HG03432 (cell line): ENCODE data around the gene CCNYL1.
"Not testable (repeated sequence)": the region's sequence is repeated elsewhere in the genome, so short reads cannot be mapped to it uniquely, and the experiment has no call there.

ENCODE experiments used
- ATAC-seq: cut with Tn5 transposase; IDR thresholded peaks from one replicate; pipeline ENCODE4 v1.9.1; 2021; ENCODE audit warnings: mild to moderate bottlenecking, moderate library complexity; ENCODE audit not compliant: unreplicated experiment

The CCNYL1 gene

DNA sequence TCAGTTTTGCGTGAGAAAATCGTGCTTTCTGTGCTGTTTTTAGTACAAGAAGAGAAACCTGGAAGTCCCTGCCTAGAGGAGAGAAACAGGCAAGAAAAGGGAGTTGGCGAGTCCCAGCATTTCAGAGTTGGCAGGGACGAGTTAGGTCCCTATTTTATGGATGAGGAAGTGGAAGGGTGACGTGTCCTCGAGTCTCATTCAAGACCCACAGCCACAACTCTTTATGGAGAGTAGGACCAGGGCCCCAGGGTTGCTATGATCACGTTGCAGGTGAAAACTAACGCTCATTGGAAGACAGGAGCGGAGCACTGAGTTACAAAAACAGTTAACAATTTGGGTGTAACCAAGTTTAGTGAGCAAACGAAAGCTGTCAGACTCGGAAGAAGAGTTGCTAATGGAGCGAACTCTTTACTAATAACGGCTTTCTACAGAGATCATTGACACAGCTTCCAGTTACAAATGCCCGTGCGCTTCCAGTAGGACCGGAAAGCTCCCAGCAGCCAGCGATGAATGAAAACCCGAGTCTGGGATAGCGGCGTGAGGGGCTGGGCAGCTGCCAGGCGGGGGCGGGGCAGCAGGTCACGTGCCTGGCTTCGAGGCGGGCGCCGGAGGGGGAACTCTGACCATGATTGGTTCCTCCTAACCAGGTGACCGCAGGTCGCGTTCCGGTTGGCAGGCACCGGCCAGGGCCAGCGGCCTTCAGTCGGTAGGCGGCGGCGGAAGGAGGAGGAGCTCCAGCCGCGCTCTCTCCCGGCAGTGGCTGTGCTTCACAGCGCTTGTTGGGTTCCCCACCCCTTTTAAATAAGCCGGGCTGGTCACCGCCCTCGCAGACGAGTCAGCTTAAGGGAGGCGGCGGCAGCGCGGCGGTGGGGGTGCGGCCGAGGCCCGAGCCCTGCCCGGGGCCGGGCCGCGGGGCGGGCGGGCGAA is at the start of gene CCNYL1:
Gene CCNYL1, plus strand, starts transcription at position 827 of the 927 bp plus-strand sequence. CDS start 257 bp downstream, outside the sequence.
- ATAC-seq: peak; percentile 97

DNA sequence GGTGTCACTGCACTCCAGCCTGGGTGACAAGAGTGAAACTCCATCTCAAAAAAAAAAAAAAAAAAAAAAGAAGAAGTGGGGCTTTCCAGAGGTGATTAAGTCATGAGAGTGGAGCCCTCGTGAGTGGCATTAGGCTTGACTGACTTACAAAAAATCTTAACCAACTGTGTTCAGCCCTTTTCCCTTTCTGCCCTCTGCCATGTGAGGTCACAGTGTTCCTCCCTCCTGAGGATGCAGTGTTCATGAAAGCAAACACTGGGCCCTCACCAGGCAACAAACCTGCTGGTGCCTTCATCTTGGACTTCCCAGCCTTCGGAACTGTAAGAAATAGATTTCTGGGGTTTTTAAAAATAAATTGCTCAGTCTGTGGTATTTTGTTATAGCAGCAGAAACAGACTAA is 49.2 kb upstream of the CCNYL1 start:
- peak; percentile 96 for ATAC-seq

DNA sequence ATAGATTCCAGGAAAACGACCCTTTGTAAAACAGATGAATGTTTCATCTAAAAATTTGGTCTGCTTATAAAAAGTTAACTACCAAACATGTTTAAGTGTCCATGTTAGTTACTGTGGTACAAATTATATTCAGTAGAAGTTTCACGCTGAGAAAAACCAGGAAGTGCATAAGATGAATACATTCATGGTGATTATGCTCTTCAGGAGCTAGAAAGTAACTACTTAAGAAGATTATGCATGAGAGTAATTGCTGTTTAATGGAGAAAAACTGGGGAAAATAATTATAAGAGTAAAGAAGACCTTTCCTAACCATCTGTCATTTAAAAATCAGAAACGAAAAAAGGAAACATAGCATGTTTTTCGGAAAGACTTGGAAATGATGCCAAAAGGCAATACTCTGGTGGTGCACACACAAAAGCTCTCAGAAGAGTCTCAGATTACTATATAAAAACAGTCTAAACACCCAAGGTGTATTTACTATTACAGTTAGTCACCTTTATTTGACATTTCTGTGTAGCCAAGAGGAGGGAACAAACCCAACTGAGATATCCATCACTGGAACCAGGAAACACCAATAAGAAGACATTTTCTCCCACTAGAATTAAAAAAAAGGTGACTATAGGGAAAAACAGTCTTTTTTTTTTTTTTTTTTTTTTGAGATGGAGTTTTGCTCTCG is 47.4 kb upstream of the CCNYL1 start:
- no peak for ATAC-seq

DNA sequence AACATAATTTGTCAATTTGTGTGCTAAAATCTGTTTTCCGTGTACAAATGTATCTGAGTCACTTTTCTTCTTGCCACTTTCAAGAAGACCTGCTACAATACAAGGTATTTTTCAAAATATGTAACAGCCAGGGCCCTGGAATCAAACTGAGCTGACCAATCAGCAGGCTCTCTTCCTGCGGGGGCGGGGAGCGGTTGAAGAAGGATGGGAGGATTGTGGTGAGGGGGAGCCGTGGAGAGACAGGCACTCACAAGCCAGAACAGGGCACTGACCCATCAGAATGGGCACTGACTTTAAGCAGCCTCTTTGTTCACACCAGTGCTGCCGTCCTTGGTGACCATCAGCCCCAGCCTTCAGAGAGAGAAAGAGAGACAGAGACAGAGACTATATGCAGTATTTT is 40.6 kb upstream of the CCNYL1 start:
- ATAC-seq: no peak

DNA sequence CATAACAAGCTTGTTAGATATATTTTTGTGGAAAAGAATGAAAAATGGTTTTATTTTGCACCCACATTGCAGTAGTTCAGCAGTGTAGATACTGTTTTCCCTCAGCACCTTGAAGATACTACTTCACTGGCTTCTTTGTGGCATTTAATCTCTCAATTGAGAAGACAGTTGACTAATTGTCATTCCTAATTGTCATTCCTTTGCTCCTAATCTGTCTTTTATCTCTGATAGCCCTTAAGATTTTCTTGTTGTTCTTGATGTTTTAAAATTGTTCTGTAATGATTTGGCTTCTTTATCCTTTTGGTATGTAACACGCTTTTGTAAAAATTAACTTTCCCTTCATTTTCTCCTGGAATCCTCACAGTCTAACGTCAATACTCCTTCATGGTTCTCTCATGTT is 38.0 kb upstream of the CCNYL1 start:
- no peak for ATAC-seq

DNA sequence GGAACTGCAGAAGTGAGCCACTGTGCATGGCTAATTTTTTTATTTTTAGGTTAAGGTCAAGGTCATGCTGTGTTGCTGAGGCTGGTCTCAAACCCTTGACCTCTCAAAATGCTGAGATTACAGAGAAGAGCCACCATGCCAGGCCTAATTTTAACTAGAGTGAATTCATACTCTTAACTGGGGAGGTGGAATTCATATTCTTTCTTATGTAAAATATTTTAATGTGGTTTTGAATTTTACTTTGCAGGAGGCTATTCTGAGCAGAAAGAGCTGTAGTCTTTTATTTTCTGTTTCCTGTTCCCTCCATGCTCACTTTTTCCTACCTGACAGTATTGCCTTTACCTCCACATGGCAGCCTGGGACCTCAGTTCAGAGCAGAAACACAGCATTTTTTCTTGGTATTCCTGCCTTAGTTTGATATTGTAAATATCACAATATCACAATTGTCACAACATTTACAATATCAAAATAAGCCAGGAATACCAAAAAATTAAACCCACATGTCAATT is 37.1 kb upstream of the CCNYL1 start:
- no peak for ATAC-seq

DNA sequence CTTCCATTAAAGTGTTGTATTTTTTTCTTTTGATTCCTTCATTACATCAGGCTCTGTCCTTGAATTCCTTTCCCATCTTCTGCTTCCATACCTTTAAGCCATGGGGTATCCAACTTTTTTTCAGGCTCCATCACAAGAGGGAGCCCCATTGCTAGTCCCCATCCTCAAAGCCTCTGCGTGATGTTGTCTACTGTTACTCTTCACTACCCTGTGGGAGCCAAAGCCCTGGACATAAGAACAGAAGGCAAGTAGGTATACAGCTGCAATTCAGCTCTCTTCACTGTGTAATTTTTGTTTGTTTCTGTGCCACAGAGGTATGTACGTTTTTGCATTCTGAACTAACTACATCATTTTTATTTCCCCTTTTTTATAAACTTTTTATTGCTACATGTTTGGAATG is 36.6 kb upstream of the CCNYL1 start:
- no peak for ATAC-seq

DNA sequence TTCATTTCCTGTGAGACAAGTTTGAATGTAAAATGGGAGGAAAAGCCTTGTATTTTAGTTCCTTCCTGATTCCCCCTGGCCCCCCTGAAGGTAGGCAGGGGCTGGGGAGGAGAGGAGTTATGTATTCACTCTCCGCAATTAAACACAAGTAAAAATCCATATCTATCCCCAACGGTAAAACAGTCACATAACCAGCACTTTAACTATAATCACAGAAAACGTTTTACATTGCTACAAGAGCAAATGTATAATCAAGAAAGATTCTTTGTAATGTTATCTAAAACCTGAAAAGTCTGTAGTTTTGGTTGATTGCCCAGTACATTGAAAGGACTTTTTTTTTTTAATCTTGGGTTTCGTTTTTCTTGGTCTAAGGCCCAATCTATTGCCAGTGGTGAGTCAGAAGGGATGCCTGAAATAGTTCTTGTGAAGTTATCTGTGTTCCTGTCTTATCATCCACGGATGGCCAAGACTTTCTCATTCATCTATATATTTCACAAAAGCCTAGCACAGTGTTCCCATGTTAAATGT is 34.5 kb upstream of the CCNYL1 start:
- ATAC-seq: peak; percentile 82

DNA sequence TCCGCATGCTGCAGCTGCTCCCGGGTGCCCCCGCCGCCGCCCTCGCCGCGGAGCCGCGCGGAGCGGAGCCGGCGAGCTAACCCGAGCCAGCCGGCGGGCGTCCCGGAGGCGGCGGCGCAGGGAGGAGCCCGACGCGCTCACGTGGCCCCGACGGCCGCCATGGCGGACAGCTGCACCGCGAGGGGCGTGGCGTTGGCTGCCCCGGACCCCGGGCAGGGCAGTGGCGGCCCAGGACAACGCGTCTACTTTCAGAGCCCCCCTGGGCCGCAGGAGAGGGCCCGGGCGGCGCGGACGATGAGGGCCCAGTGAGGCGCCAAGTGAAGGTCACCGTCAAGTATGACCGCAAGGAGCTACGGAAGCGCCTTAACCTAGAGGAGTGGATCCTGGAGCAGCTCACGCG is 30.0 kb upstream of the CCNYL1 start:
- no peak for ATAC-seq

DNA sequence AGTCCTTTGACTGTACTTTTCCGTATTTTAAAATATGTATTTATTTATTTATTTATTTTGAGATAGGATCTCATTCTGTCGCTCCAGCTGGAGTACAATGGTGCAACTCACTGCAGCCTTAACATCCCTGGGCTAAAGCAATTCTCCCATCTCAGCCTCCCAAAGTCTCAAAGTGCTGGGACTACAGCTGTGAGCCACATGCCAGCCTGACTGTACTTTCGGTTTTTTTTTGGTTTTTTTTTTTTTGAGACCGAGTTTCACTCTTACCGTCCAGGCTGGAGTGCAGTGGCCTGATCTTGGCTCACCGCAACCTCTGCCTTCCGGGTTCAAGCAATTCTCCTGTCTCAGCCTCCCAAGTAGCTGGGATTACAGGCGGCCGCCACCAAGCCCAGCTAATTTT is 28.9 kb upstream of the CCNYL1 start:
- no peak for ATAC-seq

DNA sequence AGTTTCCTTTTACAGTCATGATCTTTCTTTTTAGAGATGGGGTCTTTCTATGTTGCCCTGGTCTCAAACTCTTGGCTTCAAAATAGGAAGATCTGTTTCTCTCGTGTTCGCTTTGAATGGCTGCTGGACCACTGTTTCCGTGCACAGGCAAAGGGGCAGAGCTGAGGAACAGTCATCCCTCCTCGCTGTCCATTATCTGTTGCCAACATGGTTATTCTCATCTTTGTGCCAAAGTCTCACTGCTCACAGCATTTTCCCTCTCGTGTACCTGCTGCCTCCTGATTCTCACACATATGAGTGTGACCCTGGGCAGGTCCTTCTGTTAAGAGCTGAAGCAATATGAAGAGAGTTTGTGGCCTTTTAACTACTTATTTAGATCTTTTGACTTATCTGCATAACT is 28.0 kb upstream of the CCNYL1 start:
- no peak for ATAC-seq

DNA sequence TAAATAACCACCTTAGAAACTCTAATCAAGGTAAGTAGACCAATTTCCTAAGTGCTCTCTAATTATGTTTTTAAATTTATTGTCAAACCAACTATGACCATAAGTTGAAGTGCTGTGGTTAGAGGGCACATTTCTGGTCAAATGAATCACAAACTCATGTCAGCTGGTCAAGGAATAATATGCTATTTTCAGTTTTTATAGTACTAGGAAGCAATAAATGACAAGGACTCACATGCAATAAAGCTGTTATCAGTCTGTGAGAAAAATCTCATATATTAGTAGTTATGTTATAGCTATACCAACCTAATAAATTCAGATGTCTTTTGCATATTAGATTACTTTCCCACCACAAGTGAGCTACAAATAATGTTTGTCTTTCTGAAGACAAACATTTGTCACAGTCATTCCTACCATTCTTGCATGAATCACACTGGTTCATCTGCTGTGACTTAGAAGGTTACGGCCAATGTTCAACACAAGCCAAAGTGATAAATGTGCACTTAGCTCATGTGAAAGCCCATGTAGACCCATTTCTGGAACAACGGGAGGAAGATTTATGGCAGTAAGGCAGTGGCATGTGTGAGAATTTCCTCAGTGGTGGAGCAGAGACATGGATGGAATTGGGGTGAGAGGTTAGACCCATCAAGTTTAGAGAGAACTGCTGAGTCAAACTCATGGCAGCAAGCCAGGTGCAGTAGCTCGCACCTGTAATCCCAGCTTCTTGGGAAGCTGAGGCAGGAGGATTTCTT is 27.4 kb upstream of the CCNYL1 start:
- no peak for ATAC-seq

DNA sequence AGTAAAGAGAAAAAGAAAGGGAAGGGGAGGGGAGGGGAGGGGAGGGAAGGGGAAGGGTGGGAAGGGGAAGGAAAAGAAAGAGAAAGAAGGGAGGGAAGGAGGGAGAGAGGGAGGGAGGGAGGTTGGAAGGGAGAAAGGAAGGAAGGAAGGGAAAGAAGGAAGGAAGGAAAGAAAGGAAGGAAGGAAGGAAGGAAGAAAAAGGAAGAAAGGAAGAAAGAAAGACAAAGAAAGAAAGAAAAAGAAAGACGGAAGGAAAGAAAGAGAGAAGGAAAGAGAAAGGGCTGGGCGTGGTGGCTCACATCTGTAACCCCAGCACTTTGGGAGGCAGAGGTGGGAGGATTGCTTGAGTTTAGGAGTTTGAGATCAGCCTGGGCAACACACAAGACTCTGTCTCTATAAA is 24.6 kb upstream of the CCNYL1 start:
- no peak for ATAC-seq

DNA sequence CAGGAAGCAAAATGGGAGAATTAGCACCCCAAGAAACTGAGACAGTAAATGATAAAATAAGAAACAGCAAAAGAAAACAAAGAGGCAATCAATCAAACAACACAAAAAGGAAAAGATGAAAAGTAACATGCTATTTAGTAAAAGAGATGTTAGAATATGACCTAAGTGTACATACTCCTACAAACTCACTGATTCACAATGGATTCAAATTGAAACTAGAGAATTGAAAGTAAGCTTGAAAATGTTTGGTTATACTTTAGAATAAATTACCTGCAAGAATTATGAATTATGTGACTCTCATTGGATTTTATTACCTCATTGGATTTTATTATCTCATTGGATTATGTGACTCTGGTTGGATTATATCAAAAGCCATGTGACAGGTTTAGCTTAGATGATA is 22.8 kb upstream of the CCNYL1 start:
- ATAC-seq: no peak

DNA sequence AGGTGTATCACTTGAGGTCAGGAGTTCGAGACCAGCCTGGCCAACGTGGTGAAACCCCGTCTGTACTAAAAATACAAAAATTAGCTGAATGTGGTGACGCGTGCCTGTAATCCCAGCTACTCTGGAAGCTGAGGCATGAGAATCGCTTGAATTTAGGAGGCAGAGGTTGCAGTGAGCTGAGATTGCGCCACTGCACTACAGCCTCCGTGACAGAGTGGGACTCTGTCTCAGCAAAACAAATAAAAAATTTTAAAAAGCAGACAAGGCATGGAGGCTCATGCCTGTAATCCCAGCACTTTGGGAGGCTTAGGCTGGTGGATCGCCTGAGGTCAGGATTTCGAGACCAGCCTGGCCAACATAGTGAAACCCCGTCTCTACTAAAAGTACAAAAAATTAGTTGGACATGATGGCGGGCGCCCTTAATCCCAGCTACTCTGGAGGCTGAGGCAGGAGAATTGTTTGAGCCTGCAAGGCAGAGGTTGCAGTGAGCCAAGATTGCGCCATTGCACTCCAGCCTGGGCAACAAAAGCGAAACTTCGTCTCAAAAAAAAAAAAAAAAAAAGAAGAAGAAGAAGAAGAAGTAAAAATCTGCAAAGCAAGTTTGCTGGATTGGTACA is 20.5 kb upstream of the CCNYL1 start:
- not testable (repeated sequence) for ATAC-seq

DNA sequence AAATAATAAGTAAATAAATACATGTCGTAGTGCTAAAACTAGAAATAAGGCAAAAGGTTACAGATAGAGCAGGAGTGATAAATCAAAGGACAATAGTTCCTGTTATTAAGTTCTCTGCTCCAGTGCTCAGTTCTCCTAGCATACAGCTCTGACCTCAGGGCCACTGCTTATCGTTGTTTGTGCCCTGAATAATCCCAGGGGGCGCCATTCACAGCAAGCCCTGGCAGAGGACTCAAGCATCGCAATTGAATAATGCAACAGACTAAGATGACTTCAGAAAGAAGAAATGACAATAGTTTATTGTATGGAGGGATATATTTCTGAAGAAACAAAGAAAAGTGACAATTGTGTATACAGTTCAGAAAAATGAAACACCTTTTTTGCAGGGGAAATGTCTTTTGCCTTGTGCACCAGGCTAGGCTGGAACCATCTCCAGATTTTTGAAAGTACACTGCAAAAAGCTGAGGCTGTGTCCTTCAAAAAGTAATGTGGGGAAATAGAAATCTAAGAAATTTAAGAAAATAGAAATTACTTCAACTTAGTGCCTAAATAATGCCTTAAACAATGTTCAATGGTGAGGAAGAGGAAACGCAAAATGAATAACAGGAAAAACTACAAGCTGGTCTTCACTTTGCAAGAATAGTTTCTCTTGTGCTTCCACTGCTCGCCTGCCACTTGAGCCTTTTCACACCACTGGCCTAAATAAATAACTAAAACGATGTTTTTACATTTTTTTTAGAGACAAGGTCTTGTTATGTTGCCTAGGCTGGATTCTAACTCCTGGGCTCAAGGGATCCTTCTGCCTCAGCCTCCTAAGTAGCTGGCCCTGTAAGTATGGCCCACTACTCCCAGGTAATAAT is 19.0 kb upstream of the CCNYL1 start:
- ATAC-seq: no peak

DNA sequence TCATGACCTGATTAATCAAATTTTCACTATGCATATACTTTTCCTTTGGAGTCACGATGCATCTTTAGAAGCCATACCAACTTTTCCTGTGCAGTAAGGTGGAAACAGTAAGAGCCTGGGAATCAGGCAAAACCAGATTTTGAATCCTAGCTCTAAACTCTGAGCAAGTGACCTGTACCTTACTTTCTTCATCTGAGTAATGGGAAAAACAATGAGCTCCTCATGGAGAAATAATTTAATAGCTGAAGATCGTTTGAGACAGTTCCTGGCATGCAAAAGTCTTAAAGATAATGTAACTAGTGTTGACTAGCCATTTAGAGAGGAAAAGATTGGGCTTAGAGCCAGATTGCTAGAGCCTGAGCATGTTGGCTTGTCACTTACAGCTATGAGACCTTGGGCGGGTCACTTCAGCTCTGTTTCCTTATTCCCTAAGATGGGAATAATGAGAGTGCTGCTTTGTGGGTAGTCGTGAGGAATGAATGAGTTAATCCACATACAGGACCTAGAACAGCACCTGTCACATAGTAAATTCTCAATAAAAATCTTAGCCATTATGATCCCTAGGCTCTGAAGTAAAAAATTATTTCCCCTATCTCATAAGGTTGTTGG is 17.7 kb upstream of the CCNYL1 start:
- ATAC-seq: no peak

DNA sequence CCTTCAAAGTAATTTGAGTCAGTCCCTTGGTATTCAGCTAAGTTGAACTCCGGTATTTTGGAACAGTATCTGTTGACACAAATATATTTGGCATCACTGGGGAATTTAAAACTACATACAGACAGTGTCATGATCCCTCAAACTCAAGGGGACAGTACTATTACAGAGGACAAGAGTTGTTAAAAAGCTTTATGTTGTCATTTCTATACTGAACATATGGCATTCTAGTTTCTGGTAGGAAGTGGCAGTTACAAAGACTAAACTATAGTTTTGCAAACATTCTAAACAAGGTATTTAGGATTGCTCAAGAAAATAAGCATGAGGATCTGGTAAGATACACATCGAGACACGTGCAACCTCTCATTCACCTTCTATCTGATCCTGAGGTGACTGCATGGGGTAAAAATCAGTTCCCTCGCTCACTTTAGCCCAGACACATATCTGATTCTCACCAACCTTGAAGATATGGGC is 16.6 kb upstream of the CCNYL1 start:
- no peak for ATAC-seq

DNA sequence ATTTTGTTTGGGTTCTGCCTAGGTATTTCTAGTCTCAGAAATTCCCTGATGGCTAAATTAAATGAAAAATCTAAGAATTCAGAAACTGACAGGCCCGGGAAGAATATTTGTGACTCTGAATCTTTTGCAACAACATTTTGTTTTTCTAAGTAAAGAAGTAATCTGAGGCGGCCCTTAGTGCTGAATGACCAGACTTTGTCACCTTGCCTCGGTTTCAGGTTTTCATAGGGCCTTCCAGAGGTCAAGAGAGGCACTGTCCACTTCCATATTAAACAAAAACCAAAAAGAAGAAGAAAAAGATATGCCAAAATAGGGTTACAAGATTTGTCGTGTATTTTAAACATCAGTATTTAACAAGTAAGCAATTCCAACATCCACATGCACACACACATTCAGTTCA is 16.1 kb upstream of the CCNYL1 start:
- no peak for ATAC-seq
